Panc1 (cell line): ENCODE data around the gene KBTBD8. TPM values are rescaled to one million over a fixed set of nuclear protein-coding genes. Genes with fewer than 3 reads are reported as not detected.

Experiments
- ATAC-seq: fragments of 200-7000 bp; cut with Tn5 transposase; 2 replicates; pipeline ENCODE4 v1.9.1; 2020; ENCODE audit warnings: mild to moderate bottlenecking, moderate library complexity
- BruUV-seq: library from RNA; stranded (reverse); fragments of 400-500 nt; replicated peaks from 2 replicates; lab custom pipeline; 2021; lab: Mats Ljungman, UMichigan
- CTCF ChIA-PET: fragments of 300-600 bp; sonication (Branson Sonifier 250); formaldehyde crosslinking; loops from one replicate; lab custom pipeline; 2022; ENCODE audit warnings: antibody characterized with exemption; lab: Charles Lee
- POLR2A ChIA-PET: fragments of 300-600 bp; sonication (Branson Sonifier 250); formaldehyde crosslinking; loops from one replicate; lab custom pipeline; 2022; ENCODE audit warnings: antibody characterized with exemption; lab: Charles Lee
- DNase-seq: peaks from one replicate; pipeline ENCODE4 v3.0.0-alpha.2; 2010; ENCODE audit warnings: low read depth, low spot score
- H3K27ac ChIP-seq: 2 replicates; pipeline ENCODE4 v1.5.1; 2011; ENCODE audit warnings: mild to moderate bottlenecking, low read length, inconsistent platforms
- H3K27me3 ChIP-seq: fragments of 200-500 bp; sonication (Bioruptor generic); 2 replicates; pipeline ENCODE4 v1.6.0; 2014; ENCODE audit warnings: low read length, inconsistent platforms; ENCODE audit not compliant: control insufficient read depth, insufficient read depth
- H3K36me3 ChIP-seq: fragments of 200-500 bp; sonication (Bioruptor generic); 2 replicates; pipeline ENCODE4 v1.5.1; 2014; ENCODE audit warnings: inconsistent platforms, mild to moderate bottlenecking, low read length, moderate library complexity; ENCODE audit not compliant: control insufficient read depth, insufficient read depth
- H3K4me1 ChIP-seq: 2 replicates; pipeline ENCODE4 v1.5.1; 2011; ENCODE audit warnings: inconsistent platforms, mild to moderate bottlenecking, low read length, moderate library complexity; ENCODE audit not compliant: control insufficient read depth, insufficient read depth
- H3K4me3 ChIP-seq, 2 experiments: 2 replicates each; pipeline ENCODE4 v1.5.1; 2011 to 2012; ENCODE audit warnings: low read depth in 2 of 2, low read length in 2 of 2, mild to moderate bottlenecking in 2 of 2, inconsistent platforms in 1 of 2, moderate library complexity in 1 of 2
- H3K9me3 ChIP-seq: fragments of 200-500 bp; sonication (Bioruptor generic); 2 replicates; pipeline ENCODE4 v1.5.1; 2014; ENCODE audit warnings: low read depth, mild to moderate bottlenecking, inconsistent platforms, low read length, moderate library complexity; ENCODE audit not compliant: control insufficient read depth, insufficient read depth
- CTCF ChIP-seq: fragments of 450-650 bp; IDR thresholded peaks from 2 replicates; pipeline ENCODE4 v1.5.1; 2017; ENCODE audit warnings: mild to moderate bottlenecking
- POLR2AphosphoS5 ChIP-seq: IDR thresholded peaks from 2 replicates; pipeline ENCODE4 v1.6.1; 2012; ENCODE audit warnings: mild to moderate bottlenecking, low read depth, low read length, moderate library complexity
- REST ChIP-seq, 2 experiments: IDR thresholded peaks; 2 replicates each; pipeline ENCODE4 v1.6.1; 2011 to 2012; ENCODE audit warnings: low read depth in 2 of 2, control low read depth in 1 of 2, low read length in 1 of 2, mild to moderate bottlenecking in 1 of 2, moderate library complexity in 1 of 2; ENCODE audit not compliant: insufficient read depth in 1 of 2
- SIN3A ChIP-seq: IDR thresholded peaks from 2 replicates; pipeline ENCODE4 v1.6.1; 2012; ENCODE audit warnings: low read depth, mild to moderate bottlenecking, low read length, moderate library complexity, borderline replicate concordance; ENCODE audit not compliant: insufficient read depth
- TCF7L2 ChIP-seq: IDR thresholded peaks from 2 replicates; pipeline ENCODE4 v1.6.1; 2011; ENCODE audit warnings: mild to moderate bottlenecking, low read depth, low read length, inconsistent platforms
- in situ Hi-C: cut with HindIII; loops from 2 replicates; pipeline ENCODE4 v1.10.0; 2016; ENCODE audit warnings: low sequenced_read_pairs, low pct_unique_long_range_greater_than_20kb
- intact Hi-C: fragments of 100-400 bp; cut with micrococcal nuclease; formaldehyde crosslinking; loops from one replicate; pipeline ENCODE4 v1.10.0; 2022; ENCODE audit not compliant: unreplicated experiment
- total RNA-seq: library from RNA; stranded (reverse); gene quantifications from one replicate; pipeline ENCODE4 v1.2.1, GENCODE V29; 2021; ENCODE audit not compliant: unreplicated experiment

KBTBD8 gene
- total RNA-seq, 1 experiment from 2014 or later = 0.98 TPM

- ChIA-PET CTCF (no interaction called here), POLR2A (no interaction called here)
- TF ChIP-seq CTCF (no peak), SIN3A (no peak), REST (IDR thresholded peaks at IDR 0.05; ENCODE audit: insufficient read depth in 1 of 2, low read depth in 2 of 2, low read length in 1 of 2) (no peak), POLR2AphosphoS5 (no peak), TCF7L2 (no peak)
- Histone ChIP-seq H3K27me3 (no peaks in the 10 kb centered on the region), H3K36me3 (no peaks in the 10 kb centered on the region), H3K4me3 (no peak overlapping the region), H3K4me1 (no peaks in the 10 kb centered on the region), H3K9me3 (no peaks in the 10 kb centered on the region), H3K27ac (no peak overlapping the region)
- BruUV-seq = no TSS peak
- no peak for ATAC-seq
- intact Hi-C loops (no loop called here), in situ Hi-C loops (no loop called here)
- no peak for DNase-seq
Measured at GRCh38 chr3:67059443-67059842, 61.3 kb downstream of the KBTBD8 start.
